Duodenal mucosa (tissue), 2 donors: Measurements from ENCODE around the gene MATN4.

ENCODE experiments used
- H3K27ac ChIP-seq: one replicate; pipeline ENCODE4 v1.7.0; 2013; ENCODE audit warnings: low read depth, low read length
- H3K27me3 ChIP-seq, 2 donors: one replicate each; pipeline ENCODE4 v1.7.0; 2013; ENCODE audit warnings: low read length in 2 of 2, control low read depth in 1 of 2; ENCODE audit not compliant: insufficient read depth in 2 of 2, control insufficient read depth in 1 of 2
- H3K36me3 ChIP-seq, 2 donors: one replicate each; pipeline ENCODE4 v1.7.0; 2013; ENCODE audit warnings: low read length in 2 of 2, control low read depth in 1 of 2; ENCODE audit not compliant: insufficient read depth in 2 of 2, control insufficient read depth in 1 of 2
- H3K4me1 ChIP-seq, 2 donors: one replicate each; pipeline ENCODE4 v1.7.0; 2013; ENCODE audit warnings: low read length in 2 of 2, control low read depth in 1 of 2; ENCODE audit not compliant: insufficient read depth in 2 of 2, control insufficient read depth in 1 of 2
- H3K4me3 ChIP-seq, 2 donors: one replicate each; pipeline ENCODE4 v1.7.0; 2013; ENCODE audit warnings: low read length in 2 of 2, low read depth in 1 of 2
- H3K9ac ChIP-seq, 2 donors: one replicate each; pipeline ENCODE4 v1.7.0; 2013; ENCODE audit warnings: low read length in 2 of 2, low read depth in 1 of 2
- H3K9me3 ChIP-seq, 2 donors: one replicate each; pipeline ENCODE4 v1.7.0; 2013; ENCODE audit warnings: low read length in 2 of 2, control low read depth in 1 of 2; ENCODE audit not compliant: control insufficient read depth in 1 of 2

MATN4 gene

DNA sequence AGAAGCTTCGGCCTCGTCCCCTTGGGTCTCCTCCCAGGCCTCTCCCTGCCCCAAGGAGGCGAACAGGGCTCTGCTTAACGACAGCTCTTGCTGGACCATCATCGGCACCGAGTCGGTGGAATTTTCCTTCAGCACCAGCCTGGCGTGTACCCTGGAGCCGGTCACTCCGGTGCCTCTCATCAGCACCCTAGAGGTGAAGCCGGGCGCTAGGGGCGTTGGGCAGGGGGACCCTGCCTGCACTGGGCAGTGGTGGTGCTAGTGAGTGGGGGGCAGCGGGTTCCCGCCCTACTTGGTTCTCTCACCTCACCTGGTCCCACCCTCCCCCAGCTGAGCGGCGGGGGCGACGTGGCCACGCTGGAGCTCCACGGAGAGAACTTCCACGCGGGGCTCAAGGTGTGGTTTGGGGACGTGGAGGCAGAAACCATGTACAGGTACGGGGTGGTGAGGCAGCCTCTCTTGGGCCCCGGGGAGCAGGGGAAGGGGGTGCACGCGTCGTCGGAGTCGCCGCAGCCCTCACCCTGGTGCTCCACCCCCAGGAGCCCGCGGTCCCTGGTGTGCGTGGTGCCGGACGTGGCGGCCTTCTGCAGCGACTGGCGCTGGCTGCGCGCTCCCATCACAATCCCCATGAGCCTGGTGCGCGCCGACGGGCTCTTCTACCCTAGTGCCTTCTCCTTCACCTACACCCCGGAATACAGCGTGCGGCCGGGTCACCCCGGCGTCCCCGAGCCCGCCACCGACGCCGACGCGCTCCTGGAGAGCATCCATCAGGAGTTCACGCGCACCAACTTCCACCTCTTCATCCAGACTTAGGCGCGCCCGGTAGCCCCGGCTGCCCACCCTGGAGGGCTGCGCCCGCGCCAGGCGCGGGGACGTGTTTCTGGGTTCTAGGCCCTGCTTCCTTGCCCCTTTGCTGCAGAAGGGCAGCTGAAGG, 8.3 kb upstream of the MATN4 start:
- H3K27ac ChIP-seq = no peak overlapping the region
- peaks cover 6 to 10% of the 10 kb centered on the region in 2 donors for H3K4me1 ChIP-seq
- no peaks in the 10 kb centered on the region for H3K9me3 ChIP-seq
- H3K4me3 ChIP-seq = no peak overlapping the region
- H3K9ac ChIP-seq = no peak overlapping the region
- no peaks in the 10 kb centered on the region for H3K36me3 ChIP-seq
- peaks cover 44 to 45% of the 10 kb centered on the region in 2 donors for H3K27me3 ChIP-seq

DNA sequence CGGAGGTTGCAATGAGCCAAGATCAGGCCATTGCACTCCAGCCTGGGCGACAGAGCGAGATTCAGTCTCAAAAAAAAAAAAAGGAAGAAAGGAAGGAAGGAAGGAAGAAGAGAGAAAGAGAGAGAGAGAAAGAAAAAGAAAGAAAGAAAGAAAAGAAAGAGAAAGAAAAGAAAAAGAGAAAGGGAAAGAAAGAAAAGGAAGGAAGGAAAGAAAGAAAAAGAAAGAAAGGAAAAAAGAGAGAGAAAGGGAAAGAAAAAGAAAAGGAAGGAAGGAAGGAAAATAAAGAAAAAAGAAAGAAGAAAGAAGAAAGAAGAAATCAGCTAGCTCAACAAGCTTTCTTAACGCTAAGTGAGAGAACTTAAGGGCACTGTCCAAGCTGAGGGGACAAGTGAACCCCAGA, 7.6 kb upstream of the MATN4 start:
- Histone ChIP-seq H3K4me3 (no peak overlapping the region), H3K27me3 (peaks cover 45 to 46% of the 10 kb centered on the region in 2 donors), H3K36me3 (no peaks in the 10 kb centered on the region), H3K4me1 (peaks cover 1 to 5% of the 10 kb centered on the region in 2 donors), H3K9me3 (no peaks in the 10 kb centered on the region), H3K9ac (no peak overlapping the region), H3K27ac (no peak overlapping the region)

DNA sequence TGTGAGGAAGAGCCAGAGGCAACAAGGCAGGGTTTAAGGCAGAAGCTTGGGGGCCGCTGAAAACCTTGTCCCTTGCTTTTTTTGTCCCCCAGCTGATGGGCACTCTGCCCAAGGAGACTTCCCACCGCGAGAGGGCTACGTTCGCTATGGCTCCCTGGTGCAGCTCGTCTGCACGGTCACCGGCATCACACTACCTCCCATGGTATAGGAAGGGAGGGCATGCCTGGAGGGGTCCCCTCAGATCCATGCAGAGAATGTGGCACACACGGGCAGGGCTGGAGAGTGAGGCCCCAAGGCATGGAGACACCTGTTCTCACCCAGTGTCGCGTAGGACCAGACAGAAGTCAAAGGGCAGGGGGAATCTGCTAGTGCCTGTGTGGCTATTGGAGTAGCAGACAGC, 5.8 kb upstream of the MATN4 start:
- H3K4me3 ChIP-seq = no peak overlapping the region
- H3K4me1 ChIP-seq = peaks cover 0 to 5% of the 10 kb centered on the region in 2 donors
- H3K9ac ChIP-seq = no peak overlapping the region
- no peaks in the 10 kb centered on the region for H3K36me3 ChIP-seq
- H3K27ac ChIP-seq = no peak overlapping the region
- H3K27me3 ChIP-seq = peaks cover 45 to 46% of the 10 kb centered on the region in 2 donors
- no peaks in the 10 kb centered on the region for H3K9me3 ChIP-seq

DNA sequence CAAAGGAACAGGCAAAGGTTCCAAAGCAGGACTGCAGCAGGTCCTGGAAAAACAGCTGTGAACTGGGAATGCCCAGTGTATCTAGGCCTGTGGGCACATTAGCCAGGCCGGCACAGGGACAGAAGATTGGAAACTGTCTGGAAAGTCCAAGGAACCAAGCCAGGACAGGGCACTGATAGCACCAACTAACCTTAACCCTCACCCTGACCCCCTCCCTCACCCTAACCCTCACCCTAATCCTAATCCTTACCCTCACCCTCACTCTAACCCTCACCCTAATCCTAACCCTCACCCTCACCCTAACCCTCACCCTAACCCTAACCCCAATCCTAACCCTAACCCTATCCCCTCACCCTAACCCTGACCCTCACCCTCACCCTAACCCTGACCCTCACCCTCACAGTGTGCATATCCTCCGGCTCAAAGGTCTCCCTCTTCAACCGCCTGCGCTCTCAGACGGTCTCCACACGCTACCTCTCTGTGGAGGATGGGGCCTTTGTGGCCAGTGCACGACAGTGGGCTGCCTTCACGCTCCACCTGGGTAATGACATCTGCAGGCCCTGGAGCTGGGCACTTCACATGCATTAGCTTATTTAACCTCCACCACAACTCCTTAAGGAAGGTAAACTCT, 5.1 kb upstream of the MATN4 start:
- Histone ChIP-seq H3K36me3 (no peaks in the 10 kb centered on the region), H3K4me1 (peaks cover 0 to 5% of the 10 kb centered on the region in 2 donors), H3K9ac (no peak overlapping the region), H3K27me3 (peaks cover 41 to 45% of the 10 kb centered on the region in 2 donors), H3K9me3 (no peaks in the 10 kb centered on the region), H3K27ac (no peak overlapping the region), H3K4me3 (no peak overlapping the region)

DNA sequence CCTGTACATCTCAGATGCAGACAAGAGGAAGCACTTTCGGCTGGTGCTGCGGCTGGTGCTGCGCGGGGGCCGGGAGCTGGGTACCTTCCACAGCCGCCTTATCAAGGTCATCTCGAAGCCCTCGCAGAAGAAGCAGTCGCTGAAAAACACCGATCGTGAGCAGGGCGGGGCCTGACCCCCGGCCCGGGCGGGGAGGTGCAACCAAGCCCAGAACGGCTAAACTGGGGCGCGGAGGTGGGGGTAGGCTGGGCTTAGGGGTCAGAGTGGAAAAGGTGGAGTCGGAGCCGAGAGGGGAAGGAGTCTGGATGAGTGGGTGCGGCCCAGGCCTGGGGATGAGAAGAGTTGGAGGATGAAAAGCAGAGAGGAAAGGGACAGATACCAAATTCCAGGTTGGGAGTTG, 4.1 kb upstream of the MATN4 start:
- H3K4me3 ChIP-seq = no peak overlapping the region
- no peaks in the 10 kb centered on the region for H3K36me3 ChIP-seq
- peaks cover 41 to 46% of the 10 kb centered on the region in 2 donors for H3K27me3 ChIP-seq

DNA sequence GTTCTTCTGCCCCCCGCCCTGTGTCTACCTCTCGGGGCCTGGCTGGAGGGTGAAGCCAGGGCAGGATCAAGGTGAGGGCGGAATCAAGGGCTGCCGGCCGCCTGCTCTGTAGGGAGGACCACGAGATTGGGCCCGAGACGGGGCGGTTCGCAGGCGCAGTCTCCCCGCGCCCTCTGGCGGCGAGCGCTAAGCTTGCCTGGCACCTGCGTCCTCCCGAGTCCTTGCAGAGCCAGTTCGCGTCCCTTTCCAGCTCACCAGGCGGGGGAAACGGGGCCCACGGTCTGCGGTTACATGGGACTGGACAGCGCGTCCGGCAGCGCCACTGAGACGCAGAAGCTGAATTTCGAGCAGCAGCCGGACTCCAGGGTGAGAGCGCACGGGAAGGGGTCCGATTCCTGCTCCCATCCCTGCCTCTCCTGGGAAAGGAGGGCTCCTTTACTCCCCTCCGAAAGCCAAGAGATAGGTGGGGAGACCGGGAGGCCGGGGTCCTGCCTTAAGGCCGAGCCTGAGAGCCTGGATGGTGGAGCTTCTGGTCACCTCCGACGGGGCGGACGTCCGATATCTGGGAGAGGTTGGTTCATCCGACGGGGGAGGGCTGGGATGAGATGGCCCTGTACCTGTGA, 3.6 kb upstream of the MATN4 start:
- no peaks in the 10 kb centered on the region for H3K9me3 ChIP-seq
- H3K27me3 ChIP-seq = peaks cover 41 to 44% of the 10 kb centered on the region in 2 donors
- no peak overlapping the region for H3K4me3 ChIP-seq
- no peak overlapping the region for H3K27ac ChIP-seq
- no peaks in the 10 kb centered on the region for H3K36me3 ChIP-seq
- H3K9ac ChIP-seq = no peak overlapping the region
- H3K4me1 ChIP-seq = peaks cover 0 to 5% of the 10 kb centered on the region in 2 donors

More for the DNA sequence above, 4.1 kb upstream of the MATN4 start:
- H3K27ac ChIP-seq = no peak overlapping the region
- no peaks in the 10 kb centered on the region for H3K9me3 ChIP-seq
- H3K4me1 ChIP-seq = peaks cover 0 to 5% of the 10 kb centered on the region in 2 donors
- no peak overlapping the region for H3K9ac ChIP-seq

DNA sequence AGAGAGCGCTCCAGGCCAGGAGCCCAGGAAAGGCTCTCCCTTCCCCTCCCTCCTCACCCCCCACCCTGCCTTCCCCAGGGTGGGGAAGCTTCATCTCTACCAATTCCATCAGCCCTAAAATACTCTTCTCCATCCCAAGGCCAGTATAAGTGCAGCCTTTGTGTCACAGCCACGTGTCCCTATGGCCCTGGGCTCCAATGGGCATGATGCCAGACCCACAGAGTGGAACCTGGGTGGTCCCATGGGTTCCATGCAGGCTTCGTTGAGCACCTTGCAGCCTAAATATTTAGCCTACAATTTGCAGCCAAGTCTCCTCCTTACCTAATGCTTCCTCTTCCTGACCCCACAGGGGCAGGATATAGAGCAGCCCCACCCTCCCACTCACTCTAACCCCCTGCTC, 976 bp upstream of the MATN4 start:
- Histone ChIP-seq H3K4me1 (peaks cover 0 to 9% of the 10 kb centered on the region in 2 donors), H3K27ac (no peak overlapping the region), H3K9ac (no peak overlapping the region), H3K4me3 (no peak overlapping the region), H3K27me3 (peaks cover 40% of the 10 kb centered on the region in 2 donors), H3K36me3 (no peaks in the 10 kb centered on the region), H3K9me3 (no peaks in the 10 kb centered on the region)

DNA sequence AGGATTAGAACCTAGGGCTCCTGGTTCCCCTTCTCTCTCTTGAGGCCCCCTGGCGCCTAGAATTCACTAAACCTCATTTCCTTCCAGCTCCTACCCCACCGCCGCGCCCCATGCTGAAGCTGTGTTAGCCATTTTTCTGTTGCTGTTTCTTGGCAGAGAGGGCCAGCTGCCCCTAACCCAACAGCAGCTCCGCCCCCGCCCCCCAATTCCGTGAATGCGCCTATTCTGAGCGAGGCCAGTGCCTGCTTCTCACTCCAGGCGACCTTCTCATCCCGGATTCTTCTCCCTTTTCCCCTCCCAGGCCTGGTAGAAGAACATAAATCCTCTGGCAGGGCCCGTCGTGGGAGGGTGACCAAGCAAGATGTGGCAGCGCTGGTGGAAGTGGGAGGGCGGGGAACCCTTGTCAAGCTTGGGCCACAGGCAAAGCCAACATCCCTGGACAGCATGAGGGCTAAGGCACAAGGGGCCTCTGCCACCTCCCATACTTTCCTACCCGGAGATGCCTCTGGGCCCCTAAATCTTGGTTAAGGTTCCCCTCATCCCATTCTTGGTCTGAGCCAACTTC, 941 bp downstream of the MATN4 start:
- Histone ChIP-seq H3K36me3 (no peaks in the 10 kb centered on the region), H3K9me3 (no peaks in the 10 kb centered on the region), H3K9ac (no peak overlapping the region), H3K27me3 (peaks cover 38 to 39% of the 10 kb centered on the region in 2 donors), H3K27ac (no peak overlapping the region), H3K4me3 (no peak overlapping the region), H3K4me1 (peaks cover 0 to 9% of the 10 kb centered on the region in 2 donors)

DNA sequence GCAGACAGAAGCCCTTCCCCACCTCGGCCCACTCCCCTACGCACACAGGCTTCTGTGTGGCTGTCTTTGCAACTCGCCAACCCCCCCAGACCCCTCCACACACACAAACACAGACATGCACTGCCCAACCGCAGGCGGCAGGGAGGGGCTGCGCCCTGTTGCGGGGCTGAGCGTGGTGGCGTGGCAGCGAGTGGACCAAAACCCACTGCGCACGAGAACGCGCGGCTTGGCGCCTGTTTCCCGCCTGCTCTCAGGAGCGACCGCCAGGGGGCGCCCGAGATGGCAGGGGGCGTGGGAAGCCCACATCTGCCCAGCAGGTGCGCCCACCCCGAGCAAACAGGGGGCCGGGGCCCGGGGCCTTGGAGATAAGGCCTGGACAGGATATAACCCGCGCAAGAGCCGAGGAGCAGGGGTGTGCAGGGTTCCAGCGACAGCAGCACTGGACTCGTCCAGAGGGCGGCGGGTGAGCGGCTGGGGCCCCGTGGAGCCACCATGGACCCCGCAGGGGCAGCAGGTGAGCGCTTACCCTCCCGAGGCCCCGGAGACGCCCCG, 1.6 kb downstream of the MATN4 start, which contains the start of gene RBPJL:
Gene RBPJL (plus strand): TSS at position 410 of the 552 bp plus-strand sequence. CDS start 83 bp downstream, at position 493.
- H3K9me3 ChIP-seq = no peaks in the 10 kb centered on the region
- H3K36me3 ChIP-seq = no peaks in the 10 kb centered on the region
- H3K27me3 ChIP-seq = peaks cover 31 to 35% of the 10 kb centered on the region in 2 donors
- peaks cover 0 to 4% of the 10 kb centered on the region in 2 donors for H3K4me1 ChIP-seq
- H3K9ac ChIP-seq = no peak within 1 kb of the TSS
- no peak within 1 kb of the TSS for H3K4me3 ChIP-seq
- H3K27ac ChIP-seq = no peak within 1 kb of the TSS
